ENCODE results near the gene ANKRD39. TPM values are rescaled to one million over a fixed set of nuclear protein-coding genes. Genes with fewer than 3 reads are reported as not detected.
A peak's percentile ranks its signal among the peaks of the same experiment; 100 is the strongest.

ANKRD39 gene
- total RNA-seq, 6 donors from 2014 or later = 7.1 to 13.6 (median 11.3) TPM

- DNase-seq (peak in 1 of 2 donors; percentile 67), ATAC-seq (ENCODE audit: low FRiP score in 2 of 2) (peak in 1 of 2 donors; percentile 5)
- Histone ChIP-seq H3K4me1 (peaks cover 4 to 13% (median 12%) of the 10 kb centered on the region in 4 donors), H3K27ac (no peak overlapping the region), H3K27me3 (no peaks in the 10 kb centered on the region), H3K4me3 (no peak overlapping the region), H3K36me3 (peaks cover 0 to 16% (median 3%) of the 10 kb centered on the region in 4 donors), H3K9me3 (no peaks in the 10 kb centered on the region)
- 89 to 94% methylated on average over 16 to 35 of the region's 37 CpGs for WGBS, 2 donors
- TF ChIP-seq EP300 (IDR thresholded peaks at IDR 0.05) = no peak
- TF ChIP-seq POLR2A (IDR thresholded peaks at IDR 0.05) = no peak
- no peak for TF ChIP-seq CTCF (IDR thresholded peaks at IDR 0.05)
- TF ChIP-seq POLR2AphosphoS5 (IDR thresholded peaks at IDR 0.05) = no peak
Observed at GRCh38 chr2:96839875-96840850, 17.7 kb downstream of the ANKRD39 start.

GRCh38 chr2:96839293-96839874 is 18.4 kb downstream of the ANKRD39 start:
- WGBS, 2 donors = 37 to 62% methylated on average over 12 to 36 of the region's 42 CpGs

GRCh38 chr2:96838345-96839292 is 19.2 kb downstream of the ANKRD39 start:
- H3K36me3 ChIP-seq = peaks cover 3 to 24% (median 8%) of the 10 kb centered on the region in 4 donors
- peak overlapping the region in 2 of 4 donors; percentile 7 to 9 for H3K27ac ChIP-seq
- no peaks in the 10 kb centered on the region for H3K27me3 ChIP-seq
- TF ChIP-seq CTCF (IDR thresholded peaks at IDR 0.05) (no peak), EP300 (IDR thresholded peaks at IDR 0.05) (no peak), POLR2AphosphoS5 (IDR thresholded peaks at IDR 0.05) (no peak)
- peaks cover 4 to 13% (median 12%) of the 10 kb centered on the region in 4 donors for H3K4me1 ChIP-seq
- peak overlapping the region in 1 of 4 donors; percentile 32 for H3K4me3 ChIP-seq
- no peak for DNase-seq
- no peak for ATAC-seq (ENCODE audit: low FRiP score in 2 of 2)
- H3K9me3 ChIP-seq = no peaks in the 10 kb centered on the region
- 83 to 91% methylated on average over 21 to 22 of the region's 23 CpGs for WGBS, 2 donors

More at GRCh38 chr2:96839293-96839874, 18.4 kb downstream of the ANKRD39 start:
- TF ChIP-seq POLR2AphosphoS5 (IDR thresholded peaks at IDR 0.05) = peak in 1 of 2 donors; percentile 14
- no peak for TF ChIP-seq POLR2A (IDR thresholded peaks at IDR 0.05)
- no peak for TF ChIP-seq CTCF (IDR thresholded peaks at IDR 0.05)
- TF ChIP-seq EP300 (IDR thresholded peaks at IDR 0.05) = no peak
- Histone ChIP-seq H3K4me1 (peaks cover 4 to 13% (median 12%) of the 10 kb centered on the region in 4 donors), H3K27me3 (no peaks in the 10 kb centered on the region), H3K36me3 (peaks cover 3 to 18% (median 7%) of the 10 kb centered on the region in 4 donors), H3K9me3 (no peaks in the 10 kb centered on the region), H3K27ac (peak overlapping the region in 2 of 4 donors; percentile 7 to 9), H3K4me3 (peak overlapping the region in 2 of 4 donors; percentile 25 to 32)
- DNase-seq (peak; percentile 79 to 93), ATAC-seq (ENCODE audit: low FRiP score in 2 of 2) (peak; percentile 68 to 78)

- no peak overlapping the region for H3K27ac ChIP-seq
- TF ChIP-seq POLR2AphosphoS5 (IDR thresholded peaks at IDR 0.05) (no peak), CTCF (IDR thresholded peaks at IDR 0.05) (no peak), POLR2A (IDR thresholded peaks at IDR 0.05) (no peak), EP300 (IDR thresholded peaks at IDR 0.05) (no peak)
- peaks cover 10 to 22% (median 18%) of the 10 kb centered on the region in 4 donors for H3K4me1 ChIP-seq
- H3K9me3 ChIP-seq = no peaks in the 10 kb centered on the region
- peaks cover 3 to 33% (median 15%) of the 10 kb centered on the region in 4 donors for H3K36me3 ChIP-seq
- 94 to 97% methylated on average over 6 to 9 of the region's 9 CpGs for WGBS, 2 donors
- H3K27me3 ChIP-seq = no peaks in the 10 kb centered on the region
- no peak overlapping the region for H3K4me3 ChIP-seq
- no peak for ATAC-seq (ENCODE audit: low FRiP score in 2 of 2)
- no peak for DNase-seq
Observed at GRCh38 chr2:96837575-96837974, 20.2 kb downstream of the ANKRD39 start.
